NCI-H2171 (cell line): ENCODE results near the gene TUBB.

Source experiments
- DNase-seq: peaks from one replicate; lab custom pipeline; 2025; lab: John Stamatoyannopoulos, UW

Gene TUBB

GRCh38 chr6:30687659-30688431, 32.3 kb upstream of the TUBB start:
- no peak for DNase-seq

DNA sequence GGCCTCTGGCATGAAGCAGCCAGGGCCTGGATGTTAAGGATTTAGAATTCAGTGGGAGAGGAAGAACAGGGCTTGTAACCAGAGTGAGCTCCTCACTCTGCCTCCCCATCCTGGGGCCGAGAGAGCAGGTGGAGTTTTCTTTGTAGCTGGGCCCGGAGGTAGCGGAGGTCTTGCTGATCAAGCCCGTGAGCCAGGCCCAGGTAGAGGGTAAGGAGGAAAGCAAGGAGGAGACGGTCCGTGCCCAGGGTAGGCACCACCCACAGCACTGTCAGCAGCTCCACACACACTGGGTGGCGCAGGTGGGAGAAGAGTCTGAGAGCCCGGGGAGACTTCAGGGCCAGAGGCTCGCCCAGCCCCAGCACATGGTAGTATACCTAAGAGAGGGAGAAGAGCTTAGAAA, 31.6 kb upstream of the TUBB start:
- DNase-seq = no peak

- DNase-seq = no peak
Measured at GRCh38 chr6:30689022-30689865, 30.9 kb upstream of the TUBB start.

- no peak for DNase-seq
Measured at GRCh38 chr6:30689985-30690384, 30.2 kb upstream of the TUBB start.

DNA sequence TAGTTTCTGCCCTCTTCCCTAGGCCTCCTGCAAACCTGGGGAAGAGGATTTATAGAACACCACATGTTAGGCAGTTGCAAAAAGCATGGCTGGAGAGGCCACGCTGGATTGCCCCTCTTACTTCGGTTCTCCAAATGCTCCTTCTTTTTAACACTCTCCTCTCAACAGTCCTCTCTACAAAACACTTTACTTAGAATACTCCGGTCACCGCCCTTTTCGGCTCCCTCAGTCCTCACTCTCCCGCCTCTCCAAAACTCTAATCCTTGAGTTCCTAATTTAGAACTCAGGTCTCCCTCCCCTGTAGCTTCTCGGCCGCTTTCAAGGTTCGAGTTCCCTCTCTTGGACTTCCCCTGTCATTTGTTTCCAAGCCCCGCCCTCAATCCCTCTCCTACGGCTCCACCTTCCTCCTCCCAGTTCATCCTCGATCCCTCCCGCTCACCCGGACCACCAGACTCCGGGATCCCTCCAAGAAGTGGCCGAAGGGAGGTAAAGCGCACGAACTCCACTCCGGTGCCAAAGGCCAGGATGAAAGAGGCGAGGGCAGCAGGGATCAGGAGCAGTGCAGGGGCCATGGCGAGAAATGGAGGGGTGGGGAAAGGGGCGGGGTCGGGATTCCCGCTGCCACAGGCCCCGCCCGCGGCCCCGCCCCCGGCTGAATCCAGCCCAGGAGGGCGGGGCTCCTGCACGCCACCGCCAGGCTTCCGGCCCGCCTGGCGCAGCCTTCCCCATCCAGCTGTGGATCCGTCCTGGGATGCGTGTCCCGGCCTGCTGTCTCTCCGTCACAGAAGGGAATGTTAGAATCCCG, 29.5 kb upstream of the TUBB start, which contains the start of gene NRM:
NRM (minus strand) TSS at position 582 of the 805 bp plus-strand sequence; CDS start at position 572, 10 bp downstream.
- peak; percentile 95 for DNase-seq

- no peak for DNase-seq
Measured at GRCh38 chr6:30691208-30691847, 28.8 kb upstream of the TUBB start.

- DNase-seq = no peak
Measured at GRCh38 chr6:30696432-30696831, 23.7 kb upstream of the TUBB start.

GRCh38 chr6:30700340-30700739, 19.8 kb upstream of the TUBB start:
- DNase-seq = no peak

DNA sequence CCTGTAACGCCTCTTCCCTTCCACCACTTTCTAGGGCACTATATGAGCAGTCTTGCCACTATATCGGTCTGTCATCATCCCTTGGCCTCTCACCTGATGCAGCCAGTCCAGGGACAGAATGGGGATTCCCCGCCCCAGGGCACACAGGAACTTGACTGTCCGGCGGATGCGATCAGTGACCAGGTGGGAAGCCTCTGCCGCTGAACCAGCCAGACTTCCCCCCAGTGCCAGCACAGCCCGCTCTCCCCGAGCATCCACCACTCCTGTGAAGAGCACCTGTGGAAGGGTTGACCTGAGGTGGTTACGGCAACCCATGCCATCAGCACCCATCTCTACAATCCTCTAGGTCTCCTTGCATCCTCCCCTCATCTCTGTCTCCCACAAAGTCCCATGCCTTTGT, 17.1 kb upstream of the TUBB start:
- no peak for DNase-seq

GRCh38 chr6:30703821-30704220, 16.3 kb upstream of the TUBB start:
- no peak for DNase-seq

DNA sequence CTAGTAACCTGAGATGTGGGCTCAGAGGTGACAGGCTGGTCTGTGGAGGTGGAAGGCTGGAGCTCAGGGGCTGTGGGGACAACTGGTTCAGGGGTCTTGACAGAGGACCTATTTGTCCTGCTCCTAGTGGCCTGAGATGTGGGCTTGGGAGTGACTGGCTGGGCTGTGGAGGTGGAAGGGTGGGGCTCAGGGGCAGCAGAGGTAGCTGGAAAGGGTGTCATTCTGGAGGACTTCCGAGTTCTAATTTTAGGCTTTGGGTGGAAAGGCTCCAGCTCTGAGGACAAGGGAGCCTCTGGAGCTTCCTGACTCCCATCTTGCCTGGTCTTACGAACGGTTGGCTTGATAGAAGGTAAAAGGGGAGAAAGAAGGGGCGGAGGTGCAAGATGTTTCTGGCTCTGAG, 14.5 kb upstream of the TUBB start:
- no peak for DNase-seq

GRCh38 chr6:30707281-30707850, 12.8 kb upstream of the TUBB start:
- DNase-seq = peak; percentile 40

- DNase-seq = no peak
Measured at GRCh38 chr6:30709101-30709868, 10.9 kb upstream of the TUBB start.

GRCh38 chr6:30711758-30712380, 8.3 kb upstream of the TUBB start:
- no peak for DNase-seq

GRCh38 chr6:30712441-30712945, 7.7 kb upstream of the TUBB start:
- no peak for DNase-seq

GRCh38 chr6:30714263-30714662, 5.9 kb upstream of the TUBB start:
- no peak for DNase-seq

DNA sequence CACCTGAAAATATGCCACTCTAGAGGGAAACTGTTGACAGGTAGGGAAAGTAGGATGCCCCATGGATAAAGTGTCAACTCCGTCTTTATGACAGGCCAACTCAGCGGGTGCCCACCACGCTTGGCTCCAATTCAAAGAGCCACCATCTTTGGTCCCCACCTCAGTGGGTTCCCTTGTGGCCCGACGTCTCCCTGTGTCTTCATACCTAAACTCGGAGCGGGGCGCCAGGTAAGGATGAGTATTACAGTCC, 3.3 kb upstream of the TUBB start:
- no peak for DNase-seq

DNA sequence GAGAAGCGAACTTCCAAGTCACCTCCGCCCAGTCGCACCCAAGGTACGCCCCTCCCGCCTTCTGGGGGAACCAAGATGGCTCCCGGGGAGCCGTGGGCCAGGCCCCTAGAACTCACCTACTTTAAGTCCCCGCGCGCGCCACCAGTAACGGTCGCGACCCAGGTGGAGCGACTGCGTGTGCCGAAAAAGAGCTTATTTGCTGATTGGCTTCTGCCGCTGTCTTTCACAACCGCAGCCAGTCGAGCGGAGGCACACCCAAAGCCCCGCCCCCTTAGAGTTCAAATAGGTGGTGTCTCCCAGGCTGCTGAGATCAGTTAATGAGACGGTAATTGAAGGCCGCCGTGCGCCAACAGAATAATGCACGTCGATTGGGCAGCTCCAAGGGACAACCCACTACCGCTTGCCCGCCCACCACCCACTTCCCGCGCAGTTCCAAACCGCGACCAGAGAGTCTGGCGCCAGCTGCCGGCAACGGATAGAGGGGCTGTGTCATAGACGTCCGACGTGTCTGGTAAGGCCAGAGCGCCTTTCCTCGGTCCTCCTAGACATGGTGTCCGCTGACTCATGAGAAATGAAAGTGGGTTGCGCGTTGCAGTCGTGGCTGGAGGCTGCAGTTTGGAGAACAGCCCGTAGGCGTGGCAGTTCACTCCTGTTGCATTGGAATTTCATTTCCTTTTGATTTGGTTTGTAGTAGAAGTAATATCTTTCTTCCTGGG, 2.9 kb upstream of the TUBB start, which contains the start of gene MDC1:
MDC1 (minus strand) TSS at position 153 of the 716 bp plus-strand sequence. CDS start 2,106 bp downstream, outside the sequence.
- DNase-seq = peak; percentile 99
